Activated B cell treated with CpG ODN at 0.5 μM for 24 hours (primary cell): ENCODE measurements around the gene PCNX1. TPM values are rescaled to one million over a fixed set of nuclear protein-coding genes. Genes with fewer than 3 reads are reported as not detected.
"Not testable (repeated sequence)": the region's sequence is repeated elsewhere in the genome, so short reads cannot be mapped to it uniquely, and the experiment has no call there.

Experiments used
- ATAC-seq: fragments of 200-7000 bp; cut with Tn5 transposase; one replicate; pipeline ENCODE4 v1.10.0; 2021; ENCODE audit warnings: low read depth, mild to moderate bottlenecking, moderate library complexity
- CTCF ChIA-PET: fragments of 350-600 bp; sonication (Branson Sonifier 250); formaldehyde crosslinking; loops from one replicate; lab custom pipeline; 2021; ENCODE audit warnings: antibody characterized with exemption; lab: Charles Lee
- POLR2A ChIA-PET: fragments of 350-600 bp; sonication (Branson Sonifier 250); formaldehyde crosslinking; loops from one replicate; lab custom pipeline; 2021; ENCODE audit warnings: antibody characterized with exemption; lab: Charles Lee
- DNase-seq: peaks from one replicate; pipeline ENCODE4 v3.0.0; 2022
- H3K27ac Mint-ChIP-seq: one replicate; pipeline ENCODE4 v1.8.0; 2020; ENCODE audit warnings: mixed read lengths
- H3K27me3 Mint-ChIP-seq: one replicate; pipeline ENCODE4 v1.8.0; 2021; ENCODE audit warnings: mixed read lengths
- H3K36me3 Mint-ChIP-seq: one replicate; pipeline ENCODE4 v1.8.0; 2021; ENCODE audit warnings: low read depth, mixed read lengths
- H3K4me1 Mint-ChIP-seq: one replicate; pipeline ENCODE4 v1.8.0; 2021; ENCODE audit warnings: mixed read lengths
- H3K4me3 Mint-ChIP-seq: one replicate; pipeline ENCODE4 v1.8.0; 2020; ENCODE audit warnings: mild to moderate bottlenecking, mixed read lengths
- H3K9me3 Mint-ChIP-seq: one replicate; pipeline ENCODE4 v1.8.0; 2020; ENCODE audit warnings: mixed read lengths
- intact Hi-C: fragments of 100-400 bp; cut with micrococcal nuclease; formaldehyde crosslinking; loops from one replicate; pipeline ENCODE4 v1.15.1; 2024
- total RNA-seq: library from RNA; stranded (reverse); gene quantifications from 2 replicates; pipeline ENCODE4 v1.2.3, GENCODE V29; 2022
- TF ChIP-seq, protein P1 (sequence below): fragments of 200-600 bp; IDR thresholded peaks from one replicate; pipeline ENCODE4 v1.8.0; 2022; ENCODE audit warnings: antibody characterized with exemption, mild to moderate bottlenecking

PCNX1 gene
- 53.6 and 64.7 TPM in 2 replicates for total RNA-seq

GRCh38 chr14:70907176-70907995, at the start of gene PCNX1:
TSS of gene PCNX1 (plus strand) at chr14:70907459. CDS start at chr14:70907851, 392 bp downstream.
- Mint-ChIP-seq H3K4me3 (peak within 1 kb of the TSS; percentile 85), H3K4me1 (peaks cover 26% of the 10 kb centered on the region), H3K9me3 (no peaks in the 10 kb centered on the region), H3K36me3 (peaks cover 8% of the 10 kb centered on the region), H3K27me3 (no peaks in the 10 kb centered on the region), H3K27ac (peak within 1 kb of the TSS; percentile 93)
- peak; percentile 94 for DNase-seq
- ChIA-PET POLR2A (interaction anchor here (0.6 to 2.0 kb wide), 9 partner anchors 20 to 1140 kb away, joined by 3 to 28 read pairs (median 4); partner anchors contain the start of genes MAP3K9, MED6 and SRSF5), CTCF (interaction anchor here (0.6 to 4.3 kb wide), 28 partner anchors 8 to 845 kb away, joined by 3 to 48 read pairs (median 6); partner anchors contain the start of gene MAP3K9)
- TF ChIP-seq, protein P1, sequence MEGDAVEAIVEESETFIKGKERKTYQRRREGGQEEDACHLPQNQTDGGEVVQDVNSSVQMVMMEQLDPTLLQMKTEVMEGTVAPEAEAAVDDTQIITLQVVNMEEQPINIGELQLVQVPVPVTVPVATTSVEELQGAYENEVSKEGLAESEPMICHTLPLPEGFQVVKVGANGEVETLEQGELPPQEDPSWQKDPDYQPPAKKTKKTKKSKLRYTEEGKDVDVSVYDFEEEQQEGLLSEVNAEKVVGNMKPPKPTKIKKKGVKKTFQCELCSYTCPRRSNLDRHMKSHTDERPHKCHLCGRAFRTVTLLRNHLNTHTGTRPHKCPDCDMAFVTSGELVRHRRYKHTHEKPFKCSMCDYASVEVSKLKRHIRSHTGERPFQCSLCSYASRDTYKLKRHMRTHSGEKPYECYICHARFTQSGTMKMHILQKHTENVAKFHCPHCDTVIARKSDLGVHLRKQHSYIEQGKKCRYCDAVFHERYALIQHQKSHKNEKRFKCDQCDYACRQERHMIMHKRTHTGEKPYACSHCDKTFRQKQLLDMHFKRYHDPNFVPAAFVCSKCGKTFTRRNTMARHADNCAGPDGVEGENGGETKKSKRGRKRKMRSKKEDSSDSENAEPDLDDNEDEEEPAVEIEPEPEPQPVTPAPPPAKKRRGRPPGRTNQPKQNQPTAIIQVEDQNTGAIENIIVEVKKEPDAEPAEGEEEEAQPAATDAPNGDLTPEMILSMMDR = no peak
- intact Hi-C loops = loop anchor here (1.0 to 5.0 kb wide), 10 partner anchors 21 to 1089 kb away; partner anchors contain the start of genes COX16, MAP3K9 and MED6
- peak; percentile 79 for ATAC-seq

- H3K27ac Mint-ChIP-seq = no peak overlapping the region
- no peaks in the 10 kb centered on the region for H3K4me1 Mint-ChIP-seq
- ChIA-PET CTCF (no interaction called here), POLR2A (no interaction called here)
- no peaks in the 10 kb centered on the region for H3K27me3 Mint-ChIP-seq
- intact Hi-C loops = no loop called here
- no peak overlapping the region for H3K4me3 Mint-ChIP-seq
- DNase-seq = no peak
- TF ChIP-seq, protein P1 = no peak
- no peaks in the 10 kb centered on the region for H3K9me3 Mint-ChIP-seq
- no peak for ATAC-seq
- no peaks in the 10 kb centered on the region for H3K36me3 Mint-ChIP-seq
Measured at GRCh38 chr14:70857496-70857890, 49.8 kb upstream of the PCNX1 start.

- no peak for DNase-seq
- Mint-ChIP-seq H3K4me1 (no peaks in the 10 kb centered on the region), H3K27ac (no peak overlapping the region), H3K4me3 (no peak overlapping the region), H3K27me3 (no peaks in the 10 kb centered on the region), H3K36me3 (no peaks in the 10 kb centered on the region), H3K9me3 (no peaks in the 10 kb centered on the region)
- no peak for ATAC-seq
- CTCF ChIA-PET = no interaction called here
- TF ChIP-seq, protein P1 = no peak
- POLR2A ChIA-PET = no interaction called here
- intact Hi-C loops = no loop called here
Measured at GRCh38 chr14:70858641-70859040, 48.6 kb upstream of the PCNX1 start.

DNA sequence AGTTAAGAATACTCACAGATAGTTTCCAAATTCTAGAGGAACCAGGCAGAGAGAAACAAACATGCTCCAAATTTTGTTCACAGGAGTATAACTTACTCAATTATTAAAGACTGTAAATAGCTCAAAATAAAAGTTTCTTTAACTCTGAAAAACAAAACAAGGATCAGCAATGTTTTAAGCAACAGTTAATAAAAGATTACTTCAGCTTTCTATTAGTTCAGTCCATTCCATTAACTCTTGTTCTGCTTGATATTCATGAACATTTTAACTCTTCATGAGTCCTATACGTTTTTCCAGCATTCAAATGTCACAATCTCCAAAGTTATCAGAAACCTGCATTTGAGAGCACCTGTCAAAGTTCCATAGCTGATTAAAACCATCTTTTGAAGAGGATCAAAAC, 40.3 kb upstream of the PCNX1 start:
- H3K27me3 Mint-ChIP-seq = not testable (repeated sequence)

DNA sequence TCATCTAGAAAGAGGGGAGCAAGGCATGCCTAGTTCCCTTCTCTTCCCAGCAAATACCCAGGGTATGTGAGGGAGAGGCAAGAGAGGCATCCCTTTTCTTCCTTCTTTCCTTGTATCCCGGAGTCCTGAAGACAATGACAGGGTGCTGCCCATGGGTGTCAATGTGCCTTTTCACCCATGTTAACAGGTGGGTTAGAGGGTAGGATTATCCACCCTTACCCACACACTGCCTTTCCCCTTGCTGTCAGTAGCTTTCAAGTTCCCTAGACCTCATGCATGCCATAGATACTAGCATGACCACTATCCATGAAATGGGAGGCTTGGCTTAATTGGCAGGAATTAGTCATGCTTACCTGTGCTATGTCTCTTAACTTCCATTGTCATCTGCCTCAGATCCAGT, 36.3 kb upstream of the PCNX1 start:
- H3K27me3 Mint-ChIP-seq = no peaks in the 10 kb centered on the region
- no peak overlapping the region for H3K4me3 Mint-ChIP-seq
- DNase-seq = no peak
- H3K36me3 Mint-ChIP-seq = no peaks in the 10 kb centered on the region
- no peak overlapping the region for H3K27ac Mint-ChIP-seq
- TF ChIP-seq, protein P1 = no peak
- H3K9me3 Mint-ChIP-seq = peaks cover 8% of the 10 kb centered on the region
- ATAC-seq = no peak
- ChIA-PET POLR2A (no interaction called here), CTCF (interaction anchor here (1.2 kb wide), 1 partner anchor 36 kb away, joined by 4 read pairs; the partner anchor contains the start of gene PCNX1)
- intact Hi-C loops = no loop called here
- peaks cover 6% of the 10 kb centered on the region for H3K4me1 Mint-ChIP-seq

More for the DNA sequence above, 40.3 kb upstream of the PCNX1 start:
- H3K4me3 Mint-ChIP-seq, intact Hi-C loops, CTCF ChIA-PET, H3K4me1 Mint-ChIP-seq, H3K9me3 Mint-ChIP-seq, ATAC-seq, H3K27ac Mint-ChIP-seq, POLR2A ChIA-PET, DNase-seq, H3K36me3 Mint-ChIP-seq: not testable (repeated sequence)
